RWPE2 (cell line): ENCODE measurements around the gene SRMS.
A peak's percentile ranks its signal among the peaks of the same experiment; 100 is the strongest.

Experiments
- ATAC-seq: fragments of 200-7000 bp; cut with Tn5 transposase; 3 replicates; pipeline ENCODE4 v1.9.1; 2021; ENCODE audit warnings: low read depth
- DNase-seq: peaks from one replicate; pipeline ENCODE4 v3.0.0-alpha.2; 2020; ENCODE audit warnings: low spot score
- H3K27ac ChIP-seq: fragments of 450-650 bp; 2 replicates; pipeline ENCODE4 v1.5.1; 2017; ENCODE audit warnings: mild to moderate bottlenecking; ENCODE audit not compliant: poor library complexity, severe bottlenecking
- H3K27me3 ChIP-seq: fragments of 250-450 bp; sonication (Bioruptor Pico); 2 replicates; pipeline ENCODE4 v1.5.1; 2021; ENCODE audit warnings: mild to moderate bottlenecking, moderate library complexity; ENCODE audit not compliant: insufficient read depth, poor library complexity, severe bottlenecking
- H3K36me3 ChIP-seq: fragments of 250-450 bp; sonication (Bioruptor Pico); 2 replicates; pipeline ENCODE4 v1.5.1; 2020; ENCODE audit warnings: low read depth, mild to moderate bottlenecking, moderate library complexity
- H3K4me1 ChIP-seq: fragments of 250-450 bp; sonication (Bioruptor Pico); 2 replicates; pipeline ENCODE4 v1.5.1; 2021; ENCODE audit warnings: mild to moderate bottlenecking, moderate library complexity; ENCODE audit not compliant: insufficient read depth, poor library complexity, severe bottlenecking
- H3K4me3 ChIP-seq: fragments of 250-450 bp; sonication (Bioruptor Pico); 2 replicates; pipeline ENCODE4 v1.5.1; 2021; ENCODE audit warnings: mild to moderate bottlenecking, moderate library complexity; ENCODE audit not compliant: severe bottlenecking
- H3K9me3 ChIP-seq: fragments of 250-450 bp; sonication (Bioruptor Pico); 2 replicates; pipeline ENCODE4 v1.5.1; 2021; ENCODE audit warnings: mild to moderate bottlenecking, moderate library complexity; ENCODE audit not compliant: severe bottlenecking
- TF ChIP-seq, protein P1 (sequence below): fragments of 450-650 bp; IDR thresholded peaks from one replicate; pipeline ENCODE4 v1.5.1; 2017; ENCODE audit warnings: mild to moderate bottlenecking, moderate library complexity; ENCODE audit not compliant: poor library complexity, severe bottlenecking

SRMS gene

GRCh38 chr20:63568170-63568981 lies 20.8 kb upstream of the SRMS start:
- DNase-seq (peak; percentile 89), ATAC-seq (no peak; the same call in 2 of the 3 replicates)
- H3K9me3 ChIP-seq, result no peaks in the 10 kb centered on the region
- H3K4me1 ChIP-seq, result no peaks in the 10 kb centered on the region
- H3K27ac ChIP-seq, result no peak overlapping the region
- H3K4me3 ChIP-seq, result no peak overlapping the region
- TF ChIP-seq, protein P1, sequence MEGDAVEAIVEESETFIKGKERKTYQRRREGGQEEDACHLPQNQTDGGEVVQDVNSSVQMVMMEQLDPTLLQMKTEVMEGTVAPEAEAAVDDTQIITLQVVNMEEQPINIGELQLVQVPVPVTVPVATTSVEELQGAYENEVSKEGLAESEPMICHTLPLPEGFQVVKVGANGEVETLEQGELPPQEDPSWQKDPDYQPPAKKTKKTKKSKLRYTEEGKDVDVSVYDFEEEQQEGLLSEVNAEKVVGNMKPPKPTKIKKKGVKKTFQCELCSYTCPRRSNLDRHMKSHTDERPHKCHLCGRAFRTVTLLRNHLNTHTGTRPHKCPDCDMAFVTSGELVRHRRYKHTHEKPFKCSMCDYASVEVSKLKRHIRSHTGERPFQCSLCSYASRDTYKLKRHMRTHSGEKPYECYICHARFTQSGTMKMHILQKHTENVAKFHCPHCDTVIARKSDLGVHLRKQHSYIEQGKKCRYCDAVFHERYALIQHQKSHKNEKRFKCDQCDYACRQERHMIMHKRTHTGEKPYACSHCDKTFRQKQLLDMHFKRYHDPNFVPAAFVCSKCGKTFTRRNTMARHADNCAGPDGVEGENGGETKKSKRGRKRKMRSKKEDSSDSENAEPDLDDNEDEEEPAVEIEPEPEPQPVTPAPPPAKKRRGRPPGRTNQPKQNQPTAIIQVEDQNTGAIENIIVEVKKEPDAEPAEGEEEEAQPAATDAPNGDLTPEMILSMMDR, result no peak
- H3K36me3 ChIP-seq, result peaks cover 38% of the 10 kb centered on the region
- H3K27me3 ChIP-seq, result no peaks in the 10 kb centered on the region

DNA sequence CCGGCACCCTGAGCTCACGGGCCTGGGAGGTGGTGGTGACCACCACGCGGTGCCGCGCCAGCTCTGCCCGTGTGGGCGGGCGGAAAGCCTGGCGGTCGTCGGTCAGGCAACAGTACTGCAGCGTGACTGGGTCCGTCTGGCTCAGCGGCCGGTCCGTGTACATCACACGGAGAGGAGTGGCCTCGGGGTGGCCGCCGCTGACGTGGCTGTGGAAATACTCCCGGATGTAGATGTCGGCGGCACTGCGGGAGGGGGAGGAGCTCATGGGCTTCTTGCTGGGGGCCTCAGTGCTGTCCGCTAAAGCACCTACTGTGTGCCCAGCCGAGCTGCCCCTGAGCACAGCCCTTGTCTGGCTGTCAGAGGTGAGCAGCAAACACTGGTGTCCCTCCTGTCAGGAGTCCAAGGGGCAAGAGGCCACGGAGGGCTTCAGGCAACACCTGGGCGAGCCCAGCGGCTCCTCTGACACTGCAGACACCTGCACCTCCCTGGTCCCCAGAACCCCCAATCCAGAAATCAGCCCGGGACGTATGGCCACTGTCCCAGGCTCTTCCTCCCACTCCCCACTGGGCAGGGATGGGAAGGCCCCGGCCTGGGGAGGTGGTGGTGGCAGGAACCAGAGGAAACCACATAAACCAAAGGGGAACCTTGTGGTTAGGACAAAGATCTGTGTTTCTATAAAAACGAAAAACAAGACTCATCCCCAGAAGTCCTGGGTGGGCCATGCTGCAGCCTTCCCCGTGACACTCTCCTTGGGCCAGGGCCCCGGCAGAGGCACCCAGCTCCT lies 20.0 kb upstream of the SRMS start:
- TF ChIP-seq, protein P1, result no peak
- H3K27ac ChIP-seq, result no peak overlapping the region

GRCh38 chr20:63567136-63567385 lies 19.5 kb upstream of the SRMS start:
- Histone ChIP-seq H3K27ac (no peak overlapping the region), H3K27me3 (no peaks in the 10 kb centered on the region), H3K4me3 (no peak overlapping the region), H3K9me3 (no peaks in the 10 kb centered on the region), H3K4me1 (no peaks in the 10 kb centered on the region), H3K36me3 (peaks cover 34% of the 10 kb centered on the region)
- DNase-seq (no peak), ATAC-seq (no peak)
- TF ChIP-seq, protein P1, result no peak

More for the DNA sequence above, 20.0 kb upstream of the SRMS start:
- no peak overlapping the region for H3K4me3 ChIP-seq
- H3K9me3 ChIP-seq, result no peaks in the 10 kb centered on the region
- peaks cover 36% of the 10 kb centered on the region for H3K36me3 ChIP-seq
- no peaks in the 10 kb centered on the region for H3K4me1 ChIP-seq
- DNase-seq (peak; percentile 89), ATAC-seq (no peak)
- no peaks in the 10 kb centered on the region for H3K27me3 ChIP-seq

DNA sequence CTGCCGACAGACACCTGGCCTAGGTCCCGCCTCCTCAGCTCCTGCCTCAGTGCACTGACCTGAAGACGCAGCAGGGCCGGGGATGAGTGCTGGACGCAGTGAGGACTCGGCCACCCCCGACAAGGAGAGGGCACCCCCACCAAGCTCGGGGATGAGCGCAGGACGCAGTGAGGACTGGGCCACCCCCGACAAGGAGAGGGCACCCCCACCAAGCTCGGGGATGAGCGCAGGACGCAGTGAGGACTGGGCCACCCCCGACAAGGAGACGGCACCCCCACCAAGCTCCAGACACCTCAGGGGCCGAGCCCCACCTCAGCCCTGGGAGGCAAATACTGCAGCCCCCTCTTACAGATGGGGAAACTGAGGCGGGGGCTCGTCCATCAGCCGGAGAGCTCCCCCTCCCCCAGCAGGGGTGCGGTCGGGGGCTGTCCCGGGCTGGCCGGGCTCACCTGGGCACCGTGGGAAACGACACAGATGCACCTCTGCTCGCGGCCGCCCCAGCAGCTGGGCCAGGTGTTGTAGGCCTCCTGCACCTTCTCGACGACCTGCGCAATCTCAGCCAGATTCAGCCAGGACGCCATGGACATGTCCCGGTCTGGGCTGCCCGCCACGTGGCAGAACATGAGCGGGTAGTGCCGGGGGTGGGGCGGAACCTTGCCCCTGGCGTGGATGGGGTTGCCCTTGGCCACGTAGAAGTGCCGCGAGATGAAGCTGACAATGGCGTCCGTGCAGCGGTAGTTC lies 19.0 kb upstream of the SRMS start:
- TF ChIP-seq, protein P1, result no peak

More for the DNA sequence above, 19.0 kb upstream of the SRMS start:
- no peak overlapping the region for H3K27ac ChIP-seq
- H3K27me3 ChIP-seq, result no peaks in the 10 kb centered on the region
- no peak; the same call in 2 of the 3 replicates for ATAC-seq
- peaks cover 37% of the 10 kb centered on the region for H3K36me3 ChIP-seq
- no peaks in the 10 kb centered on the region for H3K4me1 ChIP-seq
- H3K4me3 ChIP-seq, result no peak overlapping the region
- H3K9me3 ChIP-seq, result no peaks in the 10 kb centered on the region
- peak; percentile 88 for DNase-seq
